HepG2 (cell line): Measurements from ENCODE around the gene RACGAP1. TPM values are rescaled to one million over a fixed set of nuclear protein-coding genes. Genes with fewer than 3 reads are reported as not detected.

Experiments used
- ATAC-seq: fragments of 200-7000 bp; cut with Tn5 transposase; 3 replicates; pipeline ENCODE4 v1.9.1; 2020; ENCODE audit warnings: mild to moderate bottlenecking, moderate library complexity
- BruUV-seq: library from RNA; stranded (reverse); fragments of 400-500 nt; replicated peaks from 2 replicates; lab custom pipeline; 2021; lab: Mats Ljungman, UMichigan
- CTCF ChIA-PET: fragments of 300-600 bp; formaldehyde crosslinking; extraction: SDS; loops from one replicate; lab custom pipeline; 2021; ENCODE audit warnings: low total read pairs, inconsistent platforms, low intra/inter-chr PET ratio; lab: Yijun Ruan, JAX
- POLR2A ChIA-PET: fragments of 350-600 bp; sonication (Branson Sonifier 250); formaldehyde crosslinking; loops from one replicate; lab custom pipeline; 2020; ENCODE audit warnings: antibody characterized with exemption, inconsistent platforms; lab: Yijun Ruan, JAX
- DNase-seq: peaks from one replicate; pipeline ENCODE4 v3.0.0-alpha.2; 2015; ENCODE audit warnings: low spot score
- FAIRE-seq: peaks from 3 replicates; lab custom pipeline; 2011; peaks lifted over from hg19 to GRCh38; lab: Jason Lieb, UNC
- H2AFZ ChIP-seq: one replicate; pipeline ENCODE4 v1.6.1; 2011; ENCODE audit warnings: low read length, inconsistent platforms
- H3K27ac ChIP-seq: fragments of 300-600 bp; 3 replicates; pipeline ENCODE4 v1.8.0; 2011; ENCODE audit warnings: mixed run types, mild to moderate bottlenecking, mixed read lengths, low read length, inconsistent platforms; ENCODE audit not compliant: insufficient read depth; ENCODE audit errors: extremely low read length
- H3K27me3 ChIP-seq, 2 experiments: fragments of 200-600 bp in 1 of 2; 2 replicates in 1 of 2; 3 replicates in 1 of 2; pipeline versions ENCODE4 v1.6.0 to v1.8.0; 2011; ENCODE audit warnings: low read length in 2 of 2, mild to moderate bottlenecking in 2 of 2, moderate library complexity in 2 of 2, inconsistent platforms in 1 of 2; ENCODE audit not compliant: insufficient read depth in 2 of 2, control insufficient read depth in 1 of 2
- H3K36me3 ChIP-seq, 2 experiments: fragments of 200-600 bp in 1 of 2; replicated peaks in 1 of 2; 2 replicates in 1 of 2; 3 replicates in 1 of 2; pipeline versions ENCODE4 v1.5.1 to v1.8.0; 2011; ENCODE audit warnings: low read length in 2 of 2, inconsistent platforms in 1 of 2; ENCODE audit not compliant: insufficient read depth in 2 of 2, control insufficient read depth in 1 of 2
- H3K4me1 ChIP-seq: 2 replicates; pipeline ENCODE4 v1.5.1; 2012; ENCODE audit warnings: low read length, inconsistent platforms; ENCODE audit not compliant: insufficient read depth
- H3K4me2 ChIP-seq: 2 replicates; pipeline ENCODE4 v1.6.0; 2011; ENCODE audit warnings: low read depth, low read length, inconsistent platforms
- H3K4me3 ChIP-seq, 3 experiments: fragments of 200-600 bp in 1 of 3; sonication (generic), shearing (Covaris generic) in 1 of 3; replicated peaks in 1 of 3; 2 replicates each; pipeline ENCODE4 v1.5.1; 2011 to 2016; ENCODE audit warnings: low read length in 3 of 3, inconsistent platforms in 2 of 3, low read depth in 2 of 3, mild to moderate bottlenecking in 2 of 3, control low read depth in 1 of 3, mixed read lengths in 1 of 3; ENCODE audit not compliant: insufficient read depth in 1 of 3
- H3K79me2 ChIP-seq: one replicate; pipeline ENCODE4 v1.6.1; 2011; ENCODE audit warnings: low read length, inconsistent platforms; ENCODE audit not compliant: insufficient read depth
- H3K9ac ChIP-seq: 2 replicates; pipeline ENCODE4 v1.6.0; 2011; ENCODE audit warnings: mild to moderate bottlenecking, low read depth, low read length, inconsistent platforms; ENCODE audit not compliant: insufficient read depth
- H3K9me3 ChIP-seq: 2 replicates; pipeline ENCODE4 v1.5.1; 2012; ENCODE audit warnings: mild to moderate bottlenecking, low read length
- H4K20me1 ChIP-seq: 2 replicates; pipeline ENCODE4 v1.6.0; 2011; ENCODE audit warnings: inconsistent platforms, mild to moderate bottlenecking, low read length, moderate library complexity; ENCODE audit not compliant: insufficient read depth
- ARNT ChIP-seq: fragments of 450-650 bp; IDR thresholded peaks from 2 replicates; pipeline ENCODE4 v1.6.1; 2017
- HNRNPL ChIP-seq: fragments of 200-400 bp; formaldehyde crosslinking; IDR thresholded peaks from 2 replicates; pipeline ENCODE4 v1.6.1; 2017; ENCODE audit warnings: mild to moderate bottlenecking, low read depth, low read length
- MAF1 ChIP-seq: sonication (generic); formaldehyde crosslinking; IDR thresholded peaks from 2 replicates; pipeline ENCODE4 v1.5.0; 2020; ENCODE audit warnings: missing genetic modification reagents, borderline replicate concordance
- NFE2L2 ChIP-seq: fragments of 150-350 bp; IDR thresholded peaks from 2 replicates; pipeline ENCODE4 v1.6.1; 2014; ENCODE audit warnings: low read length
- PAX8 ChIP-seq: sonication (generic); formaldehyde crosslinking; IDR thresholded peaks from 2 replicates; pipeline ENCODE4 v1.8.0; 2022; ENCODE audit warnings: mild to moderate bottlenecking, missing genetic modification reagents, borderline replicate concordance
- SALL1 ChIP-seq: sonication (generic); formaldehyde crosslinking; IDR thresholded peaks from 2 replicates; pipeline ENCODE4 v1.8.0; 2022; ENCODE audit warnings: mild to moderate bottlenecking, missing genetic modification reagents
- SMC3 ChIP-seq: IDR thresholded peaks from 2 replicates; pipeline ENCODE4 v1.6.1; 2011; ENCODE audit warnings: low read length, improper control_type of control experiment
- SOX5 ChIP-seq: IDR thresholded peaks from 2 replicates; pipeline ENCODE4 v1.6.1; 2016; ENCODE audit warnings: borderline replicate concordance
- TCF7L2 ChIP-seq: IDR thresholded peaks from 2 replicates; pipeline ENCODE4 v1.6.1; 2011; ENCODE audit warnings: mild to moderate bottlenecking, low read depth, low read length, moderate library complexity
- TOPORS ChIP-seq: sonication (generic); formaldehyde crosslinking; IDR thresholded peaks from 2 replicates; pipeline ENCODE4 v1.8.0; 2023; ENCODE audit warnings: mild to moderate bottlenecking, missing genetic modification reagents
- YEATS4 ChIP-seq: sonication (generic); formaldehyde crosslinking; IDR thresholded peaks from 2 replicates; pipeline ENCODE4 v1.4.0; 2020; ENCODE audit warnings: missing genetic modification reagents, borderline replicate concordance
- ZBTB39 ChIP-seq: sonication (generic); formaldehyde crosslinking; IDR thresholded peaks from 2 replicates; pipeline ENCODE4 v1.5.0; 2020; ENCODE audit warnings: missing genetic modification reagents
- ZNF224 ChIP-seq: sonication (generic); formaldehyde crosslinking; IDR thresholded peaks from 2 replicates; pipeline ENCODE4 v1.5.0; 2020; ENCODE audit warnings: mild to moderate bottlenecking, missing genetic modification reagents
- ZNF24 ChIP-seq: fragments of 450-650 bp; IDR thresholded peaks from 2 replicates; pipeline ENCODE4 v1.6.1; 2017; ENCODE audit warnings: antibody characterized with exemption, mild to moderate bottlenecking
- ZNF577 ChIP-seq: sonication (generic); formaldehyde crosslinking; IDR thresholded peaks from 2 replicates; pipeline ENCODE4 v1.4.0; 2020; ENCODE audit warnings: mild to moderate bottlenecking, low read depth, missing genetic modification reagents, borderline replicate concordance
- ZNF782 ChIP-seq: sonication (generic); formaldehyde crosslinking; IDR thresholded peaks from 2 replicates; pipeline ENCODE4 v1.4.0; 2020; ENCODE audit warnings: missing genetic modification reagents, mild to moderate bottlenecking, borderline replicate concordance
- WGBS: methylation state at CpG from one replicate; pipeline ENCODE4 v1.1.6; 2017; ENCODE audit warnings: low lambda C conversion rate; 5-methylcytosine and 5-hydroxymethylcytosine counted together
- in situ Hi-C: cut with HindIII; loops from 2 replicates; pipeline ENCODE4 v1.10.0; 2017; ENCODE audit warnings: low pct_unique_long_range_greater_than_20kb; ENCODE audit not compliant: extremely low pct_ligation_motif_present
- intact Hi-C: fragments of 100-400 bp; cut with micrococcal nuclease; formaldehyde crosslinking; loops from one replicate; pipeline ENCODE4 v1.10.0; 2022; ENCODE audit not compliant: unreplicated experiment
- polyA plus RNA-seq, 8 experiments: library from polyadenylated mRNA; depleted of rRNA in 3 of 8; stranded (reverse) in 7 of 8; unstranded in 1 of 8; fragments of >200 nt; fragmentation: Illumina TruSeq in 4 of 8; extraction: Trizol in 4 of 8; gene quantifications; 2 replicates each; pipeline versions ENCODE4 v1.2.1 to v1.2.3, GENCODE V29; 2011 to 2016; ENCODE audit warnings: low read depth in 4 of 8, missing spikeins in 1 of 8, mixed read lengths in 1 of 8; ENCODE audit not compliant: insufficient read depth in 1 of 8
- total RNA-seq, 5 experiments: library from RNA; depleted of rRNA; stranded (reverse); fragments of >200 nt; fragmentation: Illumina TruSeq; extraction: Trizol; gene quantifications; 2 replicates each; pipeline ENCODE4 v1.2.3, GENCODE V29; 2016; ENCODE audit warnings: low read depth in 1 of 5

The RACGAP1 gene
- total and polyA plus RNA-seq, 2 of the 13 experiments (the other 11 are each of a cell fraction or from before 2014, with no cell fraction given) = 16.7 to 57.9 TPM

DNA sequence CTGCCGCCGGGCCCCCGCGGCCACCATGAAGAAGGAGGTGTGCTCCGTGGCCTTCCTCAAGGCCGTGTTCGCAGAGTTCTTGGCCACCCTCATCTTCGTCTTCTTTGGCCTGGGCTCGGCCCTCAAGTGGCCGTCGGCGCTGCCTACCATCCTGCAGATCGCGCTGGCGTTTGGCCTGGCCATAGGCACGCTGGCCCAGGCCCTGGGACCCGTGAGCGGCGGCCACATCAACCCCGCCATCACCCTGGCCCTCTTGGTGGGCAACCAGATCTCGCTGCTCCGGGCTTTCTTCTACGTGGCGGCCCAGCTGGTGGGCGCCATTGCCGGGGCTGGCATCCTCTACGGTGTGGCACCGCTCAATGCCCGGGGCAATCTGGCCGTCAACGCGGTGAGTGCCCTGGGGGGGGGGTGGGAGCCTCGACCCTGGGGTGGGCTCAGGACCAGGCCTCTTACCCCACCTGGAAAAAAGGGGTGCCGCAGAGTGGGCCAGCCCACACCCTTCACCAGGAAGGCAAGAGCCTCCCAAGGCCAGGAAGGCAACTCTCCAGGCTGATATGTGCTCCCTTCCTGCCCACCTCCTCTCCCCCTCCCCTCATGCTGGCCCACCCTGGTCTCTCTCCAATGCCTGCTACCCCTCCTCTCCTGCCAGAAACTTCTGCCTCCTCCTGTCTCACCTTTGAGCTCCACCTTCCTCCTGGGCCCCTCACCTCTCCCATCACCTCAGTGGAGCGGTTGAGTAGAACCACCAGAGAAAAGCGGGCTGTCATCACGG, 63.1 kb downstream of the RACGAP1 start:
- 77% methylated on average over 22 of the region's 37 CpGs for WGBS
- ATAC-seq (no peak), DNase-seq (no peak), FAIRE-seq (no peak)
- Histone ChIP-seq H2AFZ (no peak overlapping the region), H3K4me1 (peaks cover 48% of the 10 kb centered on the region), H3K27ac (no peak overlapping the region), H3K9me3 (no peaks in the 10 kb centered on the region), H3K79me2 (no peaks in the 10 kb centered on the region), H3K27me3 (peaks cover 5 to 53% of the 10 kb centered on the region in 2 experiments), H4K20me1 (no peaks in the 10 kb centered on the region), H3K9ac (no peak overlapping the region), H3K36me3 (no peaks in the 10 kb centered on the region), H3K4me3 (no peak overlapping the region), H3K4me2 (0 out of 2 replicates have a peak overlapping the region, but pooled peaks have one; percentile 65)
- CTCF ChIA-PET = no interaction called here
- intact Hi-C loops = no loop called here
- in situ Hi-C loops = no loop called here
- TF ChIP-seq HNRNPL = 0 out of 2 replicates have a peak, but pooled peaks have one; percentile 28
- TF ChIP-seq SMC3 = no peak
- no TSS peak for BruUV-seq
- POLR2A ChIA-PET = interaction anchor here (1.4 kb wide), 1 partner anchor 122 kb away, joined by 3 read pairs; no protein-coding TSS in a partner anchor

DNA sequence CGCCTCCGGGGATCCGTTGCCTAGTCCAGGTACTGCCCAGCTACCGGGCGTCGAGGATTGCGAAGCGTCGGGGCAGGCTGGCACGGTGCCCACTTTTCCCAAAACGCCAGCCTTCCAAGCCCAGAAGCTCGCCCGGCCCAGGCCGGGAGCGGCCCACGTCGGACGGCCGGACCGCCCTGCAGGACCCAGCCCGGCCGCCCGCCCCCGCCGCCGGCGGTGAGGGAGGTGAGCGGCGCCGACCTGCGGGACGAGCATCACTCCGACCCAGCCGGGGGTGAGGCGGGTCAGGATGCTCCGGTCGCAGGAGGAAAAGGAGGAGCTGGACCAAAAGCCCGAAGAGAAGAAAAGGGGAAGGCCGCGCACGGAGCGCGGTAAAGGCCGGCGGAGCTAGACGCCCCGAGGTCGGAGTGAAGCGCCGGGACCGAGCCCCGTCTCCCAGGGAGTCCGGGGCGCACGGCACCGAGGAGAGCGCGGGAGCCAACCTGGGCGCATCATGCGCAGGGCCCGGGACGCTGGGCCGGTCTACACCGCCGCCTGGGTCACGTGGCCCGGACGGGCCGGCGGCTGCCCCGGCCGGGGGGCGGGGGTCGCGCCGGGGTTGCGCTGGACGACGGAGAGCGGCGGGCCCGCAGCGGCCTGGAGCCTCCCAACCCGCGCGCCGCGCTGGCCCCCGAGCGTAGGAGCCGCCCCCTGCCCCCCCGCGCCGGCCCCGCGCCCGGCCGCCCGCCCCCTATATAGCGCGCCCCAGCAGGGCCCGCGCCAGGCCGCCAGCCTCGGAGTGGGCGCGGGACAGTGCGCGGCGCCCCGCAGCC, 64.0 kb downstream of the RACGAP1 start, which contains the start of gene AQP5:
Gene AQP5 (plus strand): TSS at position 762 of the 812 bp plus-strand sequence. CDS start 146 bp downstream, outside the sequence.
- Histone ChIP-seq H3K79me2 (no peaks in the 10 kb centered on the region), H3K9me3 (no peaks in the 10 kb centered on the region), H3K4me2 (peak within 1 kb of the TSS; percentile 65; the same call in 1 of the 2 replicates), H3K4me3 (no peak within 1 kb of the TSS), H3K27me3 (peaks cover 4 to 56% of the 10 kb centered on the region in 2 experiments), H4K20me1 (no peaks in the 10 kb centered on the region), H3K36me3 (no peaks in the 10 kb centered on the region), H3K9ac (no peak within 1 kb of the TSS), H3K27ac (no peak within 1 kb of the TSS), H3K4me1 (peaks cover 41% of the 10 kb centered on the region), H2AFZ (no peak within 1 kb of the TSS)
- ChIA-PET POLR2A (no interaction called here), CTCF (no interaction called here)
- ATAC-seq = no peak
- BruUV-seq = no TSS peak
- in situ Hi-C loops (no loop called here), intact Hi-C loops (no loop called here)
- no peak for DNase-seq
- no peak for FAIRE-seq
- 94% methylated on average over 35 of the region's 111 CpGs for WGBS
- TF ChIP-seq SOX5 (CRISPR knock-in tag) = no peak
- TF ChIP-seq TCF7L2 = no peak
- no peak for TF ChIP-seq ZNF577 (CRISPR knock-in tag)
- no peak for TF ChIP-seq ZNF224
- TF ChIP-seq YEATS4 (CRISPR knock-in tag) = no peak
- no peak for TF ChIP-seq TOPORS (CRISPR knock-in tag)
- TF ChIP-seq SALL1 (CRISPR knock-in tag) = no peak
- no peak for TF ChIP-seq PAX8 (CRISPR knock-in tag)
- TF ChIP-seq ZNF782 (CRISPR knock-in tag) = no peak
- no peak for TF ChIP-seq ARNT
- no peak for TF ChIP-seq ZNF24
- TF ChIP-seq ZBTB39 (CRISPR knock-in tag) = no peak
- no peak for TF ChIP-seq NFE2L2
- no peak for TF ChIP-seq MAF1 (CRISPR knock-in tag)
